Fibroblast of mammary gland (primary cell): ENCODE results near the gene B4GALNT3.

Source experiments
- DNase-seq: peaks from one replicate; pipeline ENCODE4 v3.0.0-alpha.2; 2010; ENCODE audit warnings: low read depth
- H3K4me3 ChIP-seq: 2 replicates; pipeline ENCODE4 v1.5.1; 2011; ENCODE audit warnings: low read depth, mild to moderate bottlenecking, low read length, moderate library complexity; ENCODE audit not compliant: control insufficient read depth
- TF ChIP-seq, protein P1 (sequence below): conservative IDR thresholded peaks from 2 replicates; pipeline ENCODE4 v1.5.1; 2011; ENCODE audit warnings: low read depth, low read length, inconsistent platforms; ENCODE audit not compliant: control insufficient read depth, insufficient read depth

B4GALNT3 gene

GRCh38 chr12:527241-527640 is 67.5 kb downstream of the B4GALNT3 start:
- DNase-seq = no peak
- H3K4me3 ChIP-seq = no peak overlapping the region
- TF ChIP-seq, protein P1, sequence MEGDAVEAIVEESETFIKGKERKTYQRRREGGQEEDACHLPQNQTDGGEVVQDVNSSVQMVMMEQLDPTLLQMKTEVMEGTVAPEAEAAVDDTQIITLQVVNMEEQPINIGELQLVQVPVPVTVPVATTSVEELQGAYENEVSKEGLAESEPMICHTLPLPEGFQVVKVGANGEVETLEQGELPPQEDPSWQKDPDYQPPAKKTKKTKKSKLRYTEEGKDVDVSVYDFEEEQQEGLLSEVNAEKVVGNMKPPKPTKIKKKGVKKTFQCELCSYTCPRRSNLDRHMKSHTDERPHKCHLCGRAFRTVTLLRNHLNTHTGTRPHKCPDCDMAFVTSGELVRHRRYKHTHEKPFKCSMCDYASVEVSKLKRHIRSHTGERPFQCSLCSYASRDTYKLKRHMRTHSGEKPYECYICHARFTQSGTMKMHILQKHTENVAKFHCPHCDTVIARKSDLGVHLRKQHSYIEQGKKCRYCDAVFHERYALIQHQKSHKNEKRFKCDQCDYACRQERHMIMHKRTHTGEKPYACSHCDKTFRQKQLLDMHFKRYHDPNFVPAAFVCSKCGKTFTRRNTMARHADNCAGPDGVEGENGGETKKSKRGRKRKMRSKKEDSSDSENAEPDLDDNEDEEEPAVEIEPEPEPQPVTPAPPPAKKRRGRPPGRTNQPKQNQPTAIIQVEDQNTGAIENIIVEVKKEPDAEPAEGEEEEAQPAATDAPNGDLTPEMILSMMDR = no peak

DNA sequence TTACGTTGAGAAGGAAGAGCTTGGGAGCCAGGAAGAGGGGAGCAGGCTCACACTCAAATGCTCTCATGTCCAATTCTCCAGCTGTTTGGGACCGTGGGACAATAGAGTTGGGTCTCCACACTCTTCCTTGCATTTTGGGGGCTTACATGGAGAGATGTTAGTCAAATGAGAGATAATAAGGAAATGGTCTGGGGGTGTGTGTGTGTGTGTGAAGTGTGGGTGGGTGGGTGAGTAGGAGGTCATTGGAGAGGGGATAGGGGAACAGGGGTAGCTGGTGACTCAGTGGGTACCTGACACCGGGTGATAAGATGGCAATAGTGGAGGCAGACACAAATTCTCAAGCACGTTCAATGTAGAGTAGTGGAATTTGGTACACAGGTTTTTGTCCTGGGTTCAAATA is 68.0 kb downstream of the B4GALNT3 start:
- no peak for DNase-seq
- TF ChIP-seq, protein P1 = no peak
- H3K4me3 ChIP-seq = no peak overlapping the region

DNA sequence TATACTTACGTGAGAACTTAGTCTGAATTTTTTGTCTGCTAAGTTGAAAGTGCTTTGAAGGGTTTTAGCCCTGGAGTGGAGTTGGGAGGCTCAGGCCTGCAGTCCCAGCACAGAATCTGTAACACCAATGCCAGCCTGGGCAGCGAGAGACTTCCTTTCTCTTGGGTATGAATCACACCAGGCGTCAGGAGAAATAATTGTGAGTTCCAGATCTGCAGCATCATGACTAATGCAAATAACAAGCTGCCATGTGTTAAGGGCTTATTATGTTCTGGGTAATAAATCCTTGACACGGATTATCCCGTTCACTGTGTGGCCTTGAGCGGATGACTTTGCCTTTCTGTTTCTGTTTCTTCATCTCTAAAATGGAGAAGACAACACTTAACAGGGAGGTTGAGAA is 70.6 kb downstream of the B4GALNT3 start:
- no peak overlapping the region for H3K4me3 ChIP-seq
- DNase-seq = peak; percentile 41
- TF ChIP-seq, protein P1 = no peak

- H3K4me3 ChIP-seq = no peak overlapping the region
- DNase-seq = no peak
- TF ChIP-seq, protein P1 = no peak
Observed at GRCh38 chr12:530821-531220, 71.1 kb downstream of the B4GALNT3 start.

GRCh38 chr12:531951-532585 is 72.3 kb downstream of the B4GALNT3 start:
- H3K4me3 ChIP-seq = no peak overlapping the region
- TF ChIP-seq, protein P1 = no peak
- DNase-seq = no peak

GRCh38 chr12:532908-533565 is 73.3 kb downstream of the B4GALNT3 start:
- peak; percentile 75 for DNase-seq

More at GRCh38 chr12:532908-533565, 73.3 kb downstream of the B4GALNT3 start:
- TF ChIP-seq, protein P1 = no peak
- no peak overlapping the region for H3K4me3 ChIP-seq
